K562 (cell line): ENCODE data around the gene NPFFR1. TPM values are rescaled to one million over a fixed set of nuclear protein-coding genes. Genes with fewer than 3 reads are reported as not detected.

Source experiments
- ATAC-seq: fragments of 200-7000 bp; cut with Tn5 transposase; 3 replicates; pipeline ENCODE4 v1.9.1; 2020; ENCODE audit warnings: moderate library complexity
- Bru-seq: library from RNA; stranded (reverse); fragments of 400-500 nt; gene quantifications from one replicate; lab custom pipeline; 2021; lab: Mats Ljungman, UMichigan
- BruChase-seq, 2 experiments: library from RNA; stranded (reverse); fragments of 400-500 nt; gene quantifications; one replicate each; lab custom pipeline; 2021; lab: Mats Ljungman, UMichigan
- BruUV-seq: library from RNA; stranded (reverse); fragments of 400-500 nt; replicated peaks from 2 replicates; lab custom pipeline; 2021; lab: Mats Ljungman, UMichigan
- CTCF ChIA-PET: fragments of 300-600 bp; formaldehyde crosslinking; extraction: SDS; loops from one replicate; lab custom pipeline; 2021; ENCODE audit warnings: low intra/inter-chr PET ratio; lab: Yijun Ruan, JAX
- POLR2A ChIA-PET: fragments of 300-600, 350-650 bp; sonication (Branson Sonifier 250); formaldehyde crosslinking; extraction: SDS; loops from one replicate; lab custom pipeline; 2021; ENCODE audit warnings: antibody characterized with exemption, inconsistent platforms; lab: Yijun Ruan, JAX
- DNase-seq, 4 experiments: peaks; one replicate each; pipeline versions ENCODE4 v3.0.0 to v3.0.0-alpha.2; 2011 to 2018; ENCODE audit warnings: low spot score in 3 of 4, mixed read lengths in 3 of 4; ENCODE audit errors: extremely low read depth in 1 of 4
- FAIRE-seq: peaks from 2 replicates; lab custom pipeline; 2011; peaks lifted over from hg19 to GRCh38; lab: Jason Lieb, UNC
- H2AFZ ChIP-seq: 2 replicates; pipeline ENCODE4 v1.6.0; 2011; ENCODE audit warnings: low read depth, low read length, control low read depth, inconsistent platforms
- H3K27ac ChIP-seq: fragments of 200-600 bp; 3 replicates; pipeline ENCODE4 v1.8.0; 2011; ENCODE audit warnings: low read depth, mild to moderate bottlenecking, control low read depth, inconsistent platforms, low read length, moderate library complexity, mixed read lengths; ENCODE audit errors: extremely low read depth
- H3K27me3 ChIP-seq, 2 experiments: fragments of 300-600 bp in 1 of 2; 2 replicates in 1 of 2; 3 replicates in 1 of 2; pipeline versions ENCODE4 v1.6.0 to v1.8.0; 2011; ENCODE audit warnings: inconsistent platforms in 2 of 2, low read length in 2 of 2, mild to moderate bottlenecking in 1 of 2, mixed read lengths in 1 of 2, moderate library complexity in 1 of 2; ENCODE audit not compliant: control insufficient read depth in 2 of 2, insufficient read depth in 2 of 2
- H3K36me3 ChIP-seq: fragments of 300-600 bp; 3 replicates; pipeline ENCODE4 v1.8.0; 2011; ENCODE audit warnings: mild to moderate bottlenecking, low read length, inconsistent platforms; ENCODE audit not compliant: control insufficient read depth, insufficient read depth
- H3K4me1 ChIP-seq, 2 experiments: fragments of 200-600 bp in 1 of 2; replicated peaks in 1 of 2; 2 replicates in 1 of 2; 3 replicates in 1 of 2; pipeline versions ENCODE4 v1.5.1 to v1.8.0; 2011; ENCODE audit warnings: inconsistent platforms in 2 of 2, low read length in 2 of 2, mild to moderate bottlenecking in 1 of 2, mixed read lengths in 1 of 2, moderate library complexity in 1 of 2; ENCODE audit not compliant: control insufficient read depth in 2 of 2, insufficient read depth in 2 of 2
- H3K4me2 ChIP-seq: 2 replicates; pipeline ENCODE4 v1.6.1; 2011; ENCODE audit warnings: low read length, control low read depth, inconsistent platforms, mixed read lengths; ENCODE audit not compliant: insufficient read depth
- H3K4me3 ChIP-seq: fragments of 200-600 bp; sonication (generic), shearing (Covaris generic); 2 replicates; pipeline ENCODE4 v1.5.1; 2016; ENCODE audit warnings: control low read depth, inconsistent platforms
- H3K79me2 ChIP-seq: fragments of 200-600 bp; 3 replicates; pipeline ENCODE4 v1.8.0; 2011; ENCODE audit warnings: low read length, inconsistent platforms; ENCODE audit not compliant: control insufficient read depth, insufficient read depth
- H3K9ac ChIP-seq, 2 experiments: 2 replicates each; pipeline versions ENCODE4 v1.6.0 to v1.6.1; 2011; ENCODE audit warnings: low read depth in 2 of 2, low read length in 2 of 2, control low read depth in 1 of 2, inconsistent platforms in 1 of 2, mild to moderate bottlenecking in 1 of 2, mixed read lengths in 1 of 2; ENCODE audit not compliant: insufficient read depth in 1 of 2
- H3K9me1 ChIP-seq: one replicate; pipeline ENCODE4 v1.6.0; 2011; ENCODE audit warnings: inconsistent platforms, mild to moderate bottlenecking, low read length, moderate library complexity; ENCODE audit not compliant: control insufficient read depth, insufficient read depth
- H3K9me3 ChIP-seq: replicated peaks from 2 replicates; pipeline ENCODE4 v1.5.1; 2011; ENCODE audit warnings: low read depth, low read length, inconsistent platforms; ENCODE audit not compliant: control insufficient read depth, insufficient read depth
- H4K20me1 ChIP-seq: replicated peaks from 2 replicates; pipeline ENCODE4 v1.6.1; 2011; ENCODE audit warnings: low read length, inconsistent platforms, mixed read lengths; ENCODE audit not compliant: control insufficient read depth, insufficient read depth
- EZH2 ChIP-seq: IDR thresholded peaks from 2 replicates; pipeline ENCODE4 v1.6.1; 2012; ENCODE audit warnings: low read depth, mild to moderate bottlenecking, inconsistent platforms, low read length, borderline replicate concordance
- FOSL1 ChIP-seq: fragments of 200-800 bp; sonication (Bioruptor generic); conservative IDR thresholded peaks from 2 replicates; pipeline ENCODE4 v1.6.1; 2016; ENCODE audit warnings: missing genetic modification characterization, missing compliant biosample characterization
- TGIF2 ChIP-seq: sonication (generic); formaldehyde crosslinking; IDR thresholded peaks from 2 replicates; pipeline ENCODE4 v1.8.1; 2022; ENCODE audit warnings: mild to moderate bottlenecking, missing genetic modification reagents, moderate library complexity
- WGBS: fragments of 100-300 bp; shearing (Covaris generic); methylation state at CpG from one replicate; pipeline ENCODE4 v1.1.6; 2016; ENCODE audit warnings: low coverage, mixed read lengths; ENCODE audit not compliant: insufficient coverage; ENCODE audit errors: missing lambda C conversion rate; 5-methylcytosine and 5-hydroxymethylcytosine counted together
- in situ Hi-C: fragments of 300-500 bp; cut with MboI; formaldehyde crosslinking; loops from 4 replicates; pipeline ENCODE4 v1.15.0; 2018; ENCODE audit warnings: inconsistent platforms, mixed read lengths
- intact Hi-C: fragments of 100-400 bp; cut with micrococcal nuclease; formaldehyde crosslinking; loops from 2 replicates; pipeline ENCODE4 v1.14.2; 2022
- long read RNA-seq, 3 experiments: library from polyadenylated mRNA in 2 of 3; library from RNA in 1 of 3; unstranded in 2 of 3; stranded (forward) in 1 of 3; transcript quantifications; one replicate each; pipeline ENCODE4 v2.0.0, GENCODE V29; 2019 to 2022
- polyA minus RNA-seq, 3 experiments: library from RNA; depleted of rRNA, polyadenylated mRNA; stranded (reverse); fragments of >200 nt; gene quantifications; 2 replicates each; pipeline ENCODE4 v1.2.3, GENCODE V29; 2011
- polyA plus RNA-seq, 8 experiments: library from polyadenylated mRNA; depleted of rRNA in 4 of 8; stranded (reverse) in 5 of 8; unstranded in 3 of 8; fragments of >200 nt; fragmentation: Nextera tagmentation in 2 of 8; fragmentation: Illumina TruSeq in 1 of 8; extraction: Ambion mirVana in 2 of 8; extraction: Trizol in 1 of 8; gene quantifications; 2 replicates each; pipeline versions ENCODE4 v1.2.1 to v1.2.3, GENCODE V29; 2011 to 2014; ENCODE audit warnings: inconsistent platforms in 1 of 8, missing spikeins in 1 of 8
- total RNA-seq, 7 experiments: library from RNA; depleted of rRNA in 6 of 7; stranded (reverse); fragments of >200 nt in 6 of 7; fragmentation: Illumina TruSeq in 2 of 7; extraction: Trizol in 2 of 7; gene quantifications; 2 replicates each; pipeline versions ENCODE4 v1.2.1 to v1.2.3, GENCODE V29; 2011 to 2021; ENCODE audit warnings: low replicate concordance in 1 of 7

NPFFR1 gene, protein sequence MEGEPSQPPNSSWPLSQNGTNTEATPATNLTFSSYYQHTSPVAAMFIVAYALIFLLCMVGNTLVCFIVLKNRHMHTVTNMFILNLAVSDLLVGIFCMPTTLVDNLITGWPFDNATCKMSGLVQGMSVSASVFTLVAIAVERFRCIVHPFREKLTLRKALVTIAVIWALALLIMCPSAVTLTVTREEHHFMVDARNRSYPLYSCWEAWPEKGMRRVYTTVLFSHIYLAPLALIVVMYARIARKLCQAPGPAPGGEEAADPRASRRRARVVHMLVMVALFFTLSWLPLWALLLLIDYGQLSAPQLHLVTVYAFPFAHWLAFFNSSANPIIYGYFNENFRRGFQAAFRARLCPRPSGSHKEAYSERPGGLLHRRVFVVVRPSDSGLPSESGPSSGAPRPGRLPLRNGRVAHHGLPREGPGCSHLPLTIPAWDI
- total RNA-seq (2011; cell fraction: chromatin; rRNA removed; ENCODE audit: low replicate concordance) = not detected in 2 replicates
- total RNA-seq (2011; cell fraction: nucleolus; rRNA removed) = not detected in 2 replicates
- not detected in 2 replicates for total RNA-seq (2011; cell fraction: nucleoplasm; rRNA removed)
- total RNA-seq (2014; rRNA removed) = not detected in 2 replicates
- total RNA-seq (2014; rRNA removed; fragmentation: Illumina TruSeq; extraction: Trizol) = under 0.01 TPM in 1 of 2 replicates, not detected in the other
- not detected in 2 replicates for total RNA-seq (2015; rRNA removed; fragmentation: Illumina TruSeq; extraction: Trizol)
- not detected in 2 replicates for total RNA-seq (2021)
- not detected in 2 replicates for polyA plus RNA-seq (2011; rRNA removed)
- under 0.01 TPM in 1 of 2 replicates, not detected in the other for polyA plus RNA-seq (2011; cell fraction: cytosol; rRNA removed)
- polyA plus RNA-seq (2011; cell fraction: nucleus; rRNA removed) = not detected in 2 replicates
- polyA plus RNA-seq (2012) = not detected in 2 replicates
- polyA plus RNA-seq (2014; fragmentation: Illumina TruSeq; extraction: Trizol) = not detected in 2 replicates
- not detected for polyA plus RNA-seq (2014; fragmentation: Nextera tagmentation; extraction: Ambion mirVana)
- not detected in 2 replicates for polyA plus RNA-seq (2014; rRNA removed)
- polyA minus RNA-seq (2011; rRNA and poly(A)+ RNA removed) = not detected in 2 replicates
- not detected in 2 replicates for polyA minus RNA-seq (2011; cell fraction: cytosol; rRNA and poly(A)+ RNA removed)
- polyA minus RNA-seq (2011; cell fraction: nucleus; rRNA and poly(A)+ RNA removed) = not detected in 2 replicates
- Bru-seq, nascent RNA = percentile 9 among the genes with signal in this experiment
- BruChase-seq, experiment 1, labeled RNA remaining after a 2-hour chase = not detected
- not detected for BruChase-seq, experiment 2, labeled RNA remaining after a 6-hour chase
- long read RNA-seq, experiment 1 = 0 reads
- long read RNA-seq, experiment 2 = 0 reads
- long read RNA-seq, experiment 3 = 0 reads

DNA sequence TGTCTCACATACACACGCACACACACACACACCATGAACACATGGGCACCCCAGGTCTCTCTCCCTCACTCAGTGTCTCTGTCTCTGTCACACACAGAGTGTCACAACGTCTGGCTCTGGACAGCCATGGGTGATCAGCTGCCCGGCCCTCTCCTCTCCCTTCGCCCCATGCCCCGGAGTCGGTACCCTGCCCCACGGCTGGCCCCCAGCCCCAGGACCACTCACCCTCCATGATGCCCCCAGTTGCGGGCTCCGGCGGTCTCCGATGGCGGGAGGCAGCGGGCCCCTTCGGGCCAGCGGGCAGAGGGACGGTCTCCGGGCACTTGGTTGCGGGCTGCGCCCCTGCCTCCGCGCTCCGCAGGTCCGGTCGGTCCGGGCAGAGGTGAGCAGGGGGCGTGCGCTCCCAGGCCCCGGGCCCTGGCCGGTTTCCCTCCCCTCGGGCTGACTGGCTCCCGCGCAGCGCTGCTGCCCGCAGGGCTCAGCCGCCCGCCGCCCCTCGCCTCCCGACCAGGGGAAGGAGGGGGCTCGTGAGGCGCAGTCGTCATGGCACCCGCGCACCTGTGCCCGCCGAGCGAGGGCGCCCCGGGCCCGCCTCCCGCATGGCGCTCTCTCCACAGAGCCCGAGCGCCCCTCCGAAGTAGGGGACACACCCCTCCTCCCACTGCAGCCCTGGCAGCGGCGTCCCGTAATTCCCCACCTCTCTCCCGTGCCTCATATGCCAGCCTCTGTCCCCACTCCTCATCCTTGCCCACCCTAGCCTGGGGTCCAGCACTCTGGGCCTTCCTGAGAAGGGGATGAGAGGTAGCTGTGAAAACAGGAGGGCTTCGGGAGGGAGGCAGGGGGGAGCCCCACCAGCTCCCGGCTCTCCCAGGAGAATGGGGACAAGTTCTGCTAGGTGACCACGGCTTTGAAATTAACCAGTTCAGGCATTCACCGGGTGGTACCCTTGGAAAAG, at the start of gene NPFFR1:
Gene NPFFR1 (minus strand): TSS at position 560 of the 955 bp plus-strand sequence. CDS start 328 bp downstream, at position 232.
- H3K4me3 ChIP-seq = no peak within 1 kb of the TSS
- no peaks in the 10 kb centered on the region for H3K9me3 ChIP-seq
- ChIA-PET POLR2A (no interaction called here), CTCF (no interaction called here)
- H3K9ac ChIP-seq = no peak within 1 kb of the TSS
- BruUV-seq = no TSS peak
- H3K27ac ChIP-seq = no peak within 1 kb of the TSS
- H3K4me1 ChIP-seq = peaks cover 0 to 7% of the 10 kb centered on the region in 2 experiments; a peak in 1 of 5 replicates
- no peak within 1 kb of the TSS for H2AFZ ChIP-seq
- H3K79me2 ChIP-seq = no peaks in the 10 kb centered on the region
- WGBS = 7% methylated on average over 21 of the region's 63 CpGs
- no peaks in the 10 kb centered on the region for H4K20me1 ChIP-seq
- FAIRE-seq = no peak
- H3K27me3 ChIP-seq = peaks cover 48 to 58% of the 10 kb centered on the region in 2 experiments
- in situ Hi-C loops = no loop called here
- ATAC-seq = no peak
- intact Hi-C loops = no loop called here
- no peaks in the 10 kb centered on the region for H3K9me1 ChIP-seq
- DNase-seq = no peak
- TF ChIP-seq TGIF2 (CRISPR knock-in tag) (0 out of 2 replicates have a peak, but pooled peaks have one; percentile 25), FOSL1 (tag) (no peak), EZH2 (0 out of 2 replicates have a peak, but pooled peaks have one; percentile 26)
- TF ChIP-seq, all 486 proteins: peak for 2
- no peak within 1 kb of the TSS for H3K4me2 ChIP-seq
- H3K36me3 ChIP-seq = no peaks in the 10 kb centered on the region
